NT2/D1 (cell line): ENCODE measurements around the gene TATDN3.
"Not testable (repeated sequence)": the region's sequence is repeated elsewhere in the genome, so short reads cannot be mapped to it uniquely, and the experiment has no call there.

Experiments
- SUZ12 ChIP-seq: IDR thresholded peaks from 2 replicates; pipeline ENCODE4 v1.6.1; 2011; ENCODE audit not compliant: insufficient read length, insufficient read depth; ENCODE audit errors: extremely low read depth
- YY1 ChIP-seq: IDR thresholded peaks from 2 replicates; pipeline ENCODE4 v1.6.1; 2011; ENCODE audit not compliant: insufficient read length, insufficient read depth
- ZNF274 ChIP-seq: IDR thresholded peaks from 2 replicates; pipeline ENCODE4 v1.6.1; 2011; ENCODE audit warnings: mild to moderate bottlenecking, low read depth, low read length

DNA sequence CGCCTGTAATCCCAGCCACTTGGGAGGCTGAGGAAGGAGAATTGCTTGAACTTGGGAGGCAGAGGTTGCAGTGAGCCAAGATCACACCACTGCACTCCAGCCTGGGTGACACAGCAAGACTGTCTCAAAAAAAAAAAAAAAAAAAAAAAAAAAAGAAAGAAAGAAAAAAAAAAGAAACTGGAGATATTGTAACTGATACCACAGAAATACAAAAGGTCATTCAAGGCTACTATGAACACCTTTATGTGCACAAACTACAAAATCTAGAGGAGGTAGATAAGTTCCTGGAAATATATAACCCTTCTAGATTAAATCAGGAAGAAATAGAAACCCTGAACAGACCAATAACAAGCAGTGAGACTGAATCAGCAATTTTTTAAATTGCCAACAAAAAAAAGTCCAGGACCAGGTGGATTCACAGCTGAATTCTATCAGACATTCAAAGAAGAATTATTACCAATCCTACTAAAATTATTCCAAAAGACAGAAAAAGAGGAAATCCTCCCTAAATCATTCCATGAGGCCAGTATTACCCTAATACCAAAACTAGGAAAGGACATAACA is 26.9 kb upstream of the TATDN3 start:
- TF ChIP-seq SUZ12, YY1, ZNF274: not testable (repeated sequence)
